ENCODE data around the gene XAF1.
"Not testable (repeated sequence)": the region's sequence is repeated elsewhere in the genome, so short reads cannot be mapped to it uniquely, and the experiment has no call there.

XAF1 gene

DNA sequence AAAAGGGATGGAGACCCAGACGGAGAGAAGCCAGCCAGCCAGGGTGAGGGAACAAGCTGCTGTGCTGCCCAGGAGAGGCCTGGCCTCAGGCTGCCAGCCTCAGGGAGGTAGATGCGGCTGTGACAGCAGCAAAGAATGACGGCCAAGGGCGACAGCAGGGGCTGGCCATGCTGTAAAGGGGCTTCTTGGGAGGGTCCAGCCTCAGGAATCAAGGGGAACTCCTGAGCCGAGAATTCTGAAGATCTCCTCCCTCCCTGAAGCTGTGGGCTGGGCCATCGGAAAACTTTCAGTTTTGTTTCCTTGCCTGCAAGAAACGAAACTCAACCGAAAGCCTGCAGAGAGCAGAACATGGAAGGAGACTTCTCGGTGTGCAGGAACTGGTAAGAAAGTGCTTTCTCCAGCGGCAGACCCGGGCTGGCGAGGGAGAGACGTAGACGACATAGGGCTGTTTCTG is at the start of gene XAF1:
Gene XAF1 (plus strand): TSS at position 316 of the 454 bp plus-strand sequence. CDS start 33 bp downstream, at position 349.
- DNase-seq (ENCODE audit: low spot score): no peak

- no peak for DNase-seq (ENCODE audit: low spot score)
Observed at GRCh38 chr17:6706499-6706898, 49.3 kb upstream of the XAF1 start.

DNA sequence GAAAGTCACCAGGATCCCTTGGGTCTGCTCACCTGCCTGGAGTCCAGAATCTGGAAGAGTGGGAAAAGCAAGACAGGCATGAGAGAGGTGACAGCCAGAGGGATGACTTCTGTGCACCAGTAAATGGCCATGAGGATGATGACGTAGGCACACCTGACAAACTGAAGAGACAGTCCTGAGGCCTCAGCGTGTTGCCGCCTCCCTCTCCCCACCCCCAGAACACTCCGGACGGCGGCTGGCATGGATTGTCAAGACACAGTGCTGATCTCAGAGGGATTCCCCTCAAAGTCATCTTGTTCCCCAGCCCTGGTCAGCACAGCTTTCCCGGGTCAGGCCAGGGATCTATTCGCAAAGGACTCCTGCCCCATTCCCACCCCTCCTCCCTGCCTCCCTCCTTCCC is 48.9 kb upstream of the XAF1 start:
- DNase-seq (ENCODE audit: low spot score): no peak

GRCh38 chr17:6708357-6708961 is 47.4 kb upstream of the XAF1 start:
- no peak for DNase-seq (ENCODE audit: low spot score)

- no peak for DNase-seq (ENCODE audit: low spot score)
Observed at GRCh38 chr17:6710317-6710716, 45.5 kb upstream of the XAF1 start.

DNA sequence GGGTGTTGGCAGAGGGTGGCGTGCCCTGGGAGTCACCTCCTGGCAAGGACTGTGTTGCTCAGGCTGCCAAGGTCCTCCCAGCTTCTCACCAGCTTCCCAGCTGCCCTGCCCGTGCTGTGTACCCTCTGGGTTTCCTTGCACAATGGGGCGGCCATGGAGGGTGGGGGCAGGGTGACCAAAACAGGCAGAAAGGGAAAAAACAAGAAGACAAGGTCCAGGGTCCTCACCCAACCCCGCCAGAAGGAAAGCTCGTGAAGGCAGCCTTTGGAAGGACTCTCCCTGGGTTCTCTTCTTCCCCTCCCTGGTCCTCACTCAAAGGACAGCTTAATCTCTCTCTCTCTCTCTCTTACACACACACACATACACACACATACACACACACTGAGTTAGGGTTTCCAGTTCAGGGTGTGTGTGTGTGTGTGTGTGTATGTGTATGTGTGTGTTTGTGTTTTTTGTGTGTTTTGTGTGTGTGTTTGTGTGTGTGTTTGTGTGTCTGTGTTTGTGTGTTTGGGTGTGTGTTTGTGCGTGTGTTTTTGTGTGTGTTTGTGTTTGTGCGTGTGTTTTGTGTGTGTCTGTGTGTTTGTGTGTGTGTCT is 44.7 kb upstream of the XAF1 start:
- no peak for DNase-seq (ENCODE audit: low spot score)

DNA sequence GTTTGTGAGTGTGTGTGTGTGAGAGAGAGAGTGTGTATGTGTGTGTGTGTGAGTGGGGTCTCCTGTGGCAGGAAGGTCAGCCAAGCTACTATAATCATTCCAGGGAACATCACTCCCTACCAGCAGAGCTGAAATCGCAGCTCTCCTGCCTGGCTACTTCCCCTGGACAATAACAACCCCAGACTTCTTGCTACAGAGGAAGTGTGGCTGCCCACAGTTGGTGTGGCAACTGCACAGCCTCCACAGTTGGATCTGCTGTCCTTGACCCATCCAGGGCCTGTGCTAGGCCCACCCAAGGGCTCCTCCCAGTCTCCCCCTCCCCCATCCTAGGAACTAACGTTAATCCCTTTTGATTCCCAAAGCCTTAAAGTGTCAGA is 44.2 kb upstream of the XAF1 start:
- DNase-seq (ENCODE audit: low spot score): no peak

- no peak for DNase-seq (ENCODE audit: low spot score)
Observed at GRCh38 chr17:6712058-6712853, 43.6 kb upstream of the XAF1 start.

GRCh38 chr17:6712854-6713129 is 43.1 kb upstream of the XAF1 start:
- no peak for DNase-seq (ENCODE audit: low spot score)

GRCh38 chr17:6713130-6713917 is 42.5 kb upstream of the XAF1 start, which contains the start of gene SLC13A5:
TSS of gene SLC13A5 (minus strand) at chr17:6713369. CDS start at chr17:6713333, 36 bp downstream.
- DNase-seq (ENCODE audit: low spot score): no peak

DNA sequence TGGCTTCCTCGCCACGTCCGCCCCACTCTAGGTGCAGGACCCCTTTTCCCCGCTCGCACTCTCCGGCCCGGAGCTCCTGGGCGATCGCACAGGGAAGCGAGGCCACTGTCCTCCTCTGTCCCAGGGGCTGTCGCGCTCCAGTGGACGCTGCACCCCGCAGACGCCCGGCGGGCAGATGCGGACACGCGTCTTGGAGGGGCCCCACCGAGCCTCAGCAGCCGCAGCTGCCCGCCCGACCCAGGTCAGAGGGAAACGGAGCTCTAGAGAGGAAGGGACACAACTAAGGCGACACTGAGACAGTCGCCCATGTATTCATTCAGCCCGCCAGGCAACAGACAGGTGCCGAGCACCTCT is 42.0 kb upstream of the XAF1 start:
- no peak for DNase-seq (ENCODE audit: low spot score)

DNA sequence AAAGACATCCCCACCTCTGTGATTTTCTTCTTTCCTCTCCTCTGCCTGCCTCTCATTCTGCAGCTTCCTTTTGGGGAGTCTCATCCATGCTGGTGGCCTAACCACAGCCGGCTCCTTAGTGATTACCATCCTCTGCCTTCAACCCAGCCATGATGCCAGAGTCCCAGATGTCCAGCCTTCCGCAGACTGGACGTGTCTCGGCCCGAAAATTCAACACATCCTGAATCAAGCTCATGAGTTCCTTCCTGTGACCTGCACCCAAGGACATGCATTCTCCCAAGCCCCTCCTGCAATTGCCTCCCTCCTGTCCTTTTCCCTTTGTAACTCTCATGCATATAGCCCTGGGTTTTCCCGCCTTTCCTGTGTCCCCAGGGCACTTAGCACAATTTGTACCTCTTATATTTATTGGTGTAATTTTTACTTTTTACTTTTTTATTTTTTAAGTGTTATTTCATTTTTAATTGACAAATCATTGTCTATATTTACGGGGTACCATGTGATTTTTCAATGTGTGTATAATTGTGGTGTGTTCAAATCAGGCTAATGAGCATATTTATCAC is 41.5 kb upstream of the XAF1 start:
- DNase-seq (ENCODE audit: low spot score): no peak

DNA sequence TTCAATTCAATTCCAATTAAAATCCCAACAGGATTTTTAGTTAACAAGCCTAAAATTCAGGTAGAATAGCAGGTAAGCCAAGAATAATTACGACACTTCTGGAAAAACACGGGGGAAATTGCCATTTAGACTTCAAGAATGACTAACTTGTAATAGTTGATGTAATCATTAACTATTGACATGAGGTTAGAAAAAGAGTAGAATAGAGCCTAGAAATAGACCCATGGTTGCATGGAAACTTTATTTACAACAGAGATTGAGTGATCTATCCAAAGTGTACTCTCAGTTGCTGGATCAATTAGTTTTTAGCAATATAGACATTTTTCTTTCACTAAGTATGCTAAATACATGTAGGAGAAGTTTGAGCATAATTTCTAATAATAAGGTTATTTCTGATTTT is 39.1 kb upstream of the XAF1 start:
- DNase-seq (ENCODE audit: low spot score): no peak

GRCh38 chr17:6721744-6722143 is 34.1 kb upstream of the XAF1 start:
- no peak for DNase-seq (ENCODE audit: low spot score)

DNA sequence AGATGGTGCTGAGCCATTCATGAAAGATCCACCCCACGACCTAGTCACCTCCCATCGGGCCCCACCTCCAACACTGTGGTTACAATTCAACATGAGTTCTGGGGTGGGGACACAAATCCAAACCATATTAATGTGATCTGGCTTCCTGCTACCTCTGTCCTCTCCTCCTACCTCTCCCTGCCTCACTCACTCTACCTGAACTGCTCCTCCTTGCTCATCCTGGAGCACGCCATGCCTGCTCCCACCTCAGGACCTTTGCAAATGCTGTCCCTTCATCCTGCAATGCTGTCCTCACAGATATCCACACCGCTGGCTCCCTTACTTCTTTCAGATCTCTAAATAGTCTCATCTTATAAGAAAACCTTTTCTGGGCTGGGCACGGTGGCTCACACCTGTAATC is 31.8 kb upstream of the XAF1 start:
- DNase-seq (ENCODE audit: low spot score): no peak

- DNase-seq (ENCODE audit: low spot score): no peak
Observed at GRCh38 chr17:6729531-6729930, 26.3 kb upstream of the XAF1 start.

DNA sequence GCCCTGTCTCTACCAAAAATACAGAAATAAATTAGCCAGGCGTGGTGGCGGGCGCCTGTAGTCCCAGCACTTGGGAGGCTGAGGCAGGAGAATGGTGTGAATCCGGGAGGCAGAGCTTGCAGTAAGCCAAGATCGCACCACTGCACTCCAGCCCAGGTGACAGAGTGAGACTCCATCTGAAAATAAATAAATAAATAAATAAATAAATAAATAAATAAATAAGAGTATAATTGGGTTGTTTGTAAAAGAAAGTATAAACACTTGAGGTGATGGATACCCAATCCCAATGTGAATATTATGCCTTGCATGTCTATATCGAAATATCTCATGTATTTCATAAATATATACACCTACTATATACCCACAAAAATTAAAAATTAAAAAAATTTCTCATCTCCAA is 9.2 kb upstream of the XAF1 start:
- DNase-seq (ENCODE audit: low spot score): not testable (repeated sequence)

DNA sequence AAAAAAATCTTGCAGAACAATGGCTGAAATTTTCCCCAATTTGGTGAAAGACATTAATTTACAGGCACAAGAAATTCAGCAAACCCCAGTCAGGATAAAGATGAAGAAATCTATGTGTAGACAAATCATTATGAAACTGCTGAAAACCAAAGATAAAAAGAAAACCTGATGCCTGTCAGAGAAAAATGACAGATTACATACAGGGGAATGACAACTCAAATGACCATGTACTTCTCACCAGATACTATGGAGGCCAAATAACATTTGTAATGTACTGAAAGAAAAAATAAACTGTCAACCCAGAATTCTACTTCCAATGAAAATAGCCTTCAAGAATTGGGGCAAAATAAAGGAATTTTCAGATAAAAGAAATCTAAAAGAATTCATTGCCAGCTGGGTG is 7.2 kb upstream of the XAF1 start:
- no peak for DNase-seq (ENCODE audit: low spot score)

GRCh38 chr17:6749519-6749918 is 6.3 kb upstream of the XAF1 start:
- DNase-seq (ENCODE audit: low spot score): no peak

- no peak for DNase-seq (ENCODE audit: low spot score)
Observed at GRCh38 chr17:6752068-6752909, 3.6 kb upstream of the XAF1 start.

GRCh38 chr17:6753006-6753445 is 2.8 kb upstream of the XAF1 start:
- no peak for DNase-seq (ENCODE audit: low spot score)

All from hematopoietic multipotent progenitor cell treated with erythropoietin and hydrocortisone succinate and interleukin-3 and kit ligand, for 15 days (in vitro differentiated cells).